GM20000 (cell line): Measurements from ENCODE around the gene GAPVD1.

Source experiments
- DNase-seq: peaks from one replicate; pipeline ENCODE4 v3.0.0; 2012; ENCODE audit warnings: low spot score
- TF ChIP-seq, protein P1 (sequence below): IDR thresholded peaks from 2 replicates; pipeline ENCODE4 v1.5.1; 2012; ENCODE audit warnings: mild to moderate bottlenecking, control low read depth; ENCODE audit errors: extremely low read depth, missing control alignments

The GAPVD1 gene

GRCh38 chr9:125355601-125356000, 94.0 kb downstream of the GAPVD1 start:
- TF ChIP-seq, protein P1, sequence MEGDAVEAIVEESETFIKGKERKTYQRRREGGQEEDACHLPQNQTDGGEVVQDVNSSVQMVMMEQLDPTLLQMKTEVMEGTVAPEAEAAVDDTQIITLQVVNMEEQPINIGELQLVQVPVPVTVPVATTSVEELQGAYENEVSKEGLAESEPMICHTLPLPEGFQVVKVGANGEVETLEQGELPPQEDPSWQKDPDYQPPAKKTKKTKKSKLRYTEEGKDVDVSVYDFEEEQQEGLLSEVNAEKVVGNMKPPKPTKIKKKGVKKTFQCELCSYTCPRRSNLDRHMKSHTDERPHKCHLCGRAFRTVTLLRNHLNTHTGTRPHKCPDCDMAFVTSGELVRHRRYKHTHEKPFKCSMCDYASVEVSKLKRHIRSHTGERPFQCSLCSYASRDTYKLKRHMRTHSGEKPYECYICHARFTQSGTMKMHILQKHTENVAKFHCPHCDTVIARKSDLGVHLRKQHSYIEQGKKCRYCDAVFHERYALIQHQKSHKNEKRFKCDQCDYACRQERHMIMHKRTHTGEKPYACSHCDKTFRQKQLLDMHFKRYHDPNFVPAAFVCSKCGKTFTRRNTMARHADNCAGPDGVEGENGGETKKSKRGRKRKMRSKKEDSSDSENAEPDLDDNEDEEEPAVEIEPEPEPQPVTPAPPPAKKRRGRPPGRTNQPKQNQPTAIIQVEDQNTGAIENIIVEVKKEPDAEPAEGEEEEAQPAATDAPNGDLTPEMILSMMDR: no peak
- no peak for DNase-seq

DNA sequence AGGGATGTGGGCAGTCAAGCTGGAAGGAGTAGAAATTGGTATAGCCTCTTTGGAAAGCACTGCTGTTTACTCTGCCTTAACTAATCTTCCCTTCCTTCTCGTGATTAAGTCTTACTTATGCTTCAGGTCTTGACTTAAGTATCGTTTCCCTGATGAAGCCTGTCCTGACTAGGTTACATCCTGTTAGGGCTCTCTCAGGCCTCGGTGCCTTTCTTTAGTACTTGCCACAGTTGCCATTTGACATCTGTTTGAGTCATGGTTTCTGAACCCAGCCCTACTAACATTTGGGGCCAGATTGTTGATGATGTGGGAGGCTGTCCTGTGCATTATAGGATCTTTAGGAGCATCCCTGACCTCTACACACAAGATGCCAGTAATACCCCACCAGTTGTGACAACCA, 94.4 kb downstream of the GAPVD1 start:
- no peak for DNase-seq
- TF ChIP-seq, protein P1: no peak

- DNase-seq: no peak
- TF ChIP-seq, protein P1: no peak
These were observed 97.4 kb downstream of the GAPVD1 start for GRCh38 chr9:125359011-125359410.

DNA sequence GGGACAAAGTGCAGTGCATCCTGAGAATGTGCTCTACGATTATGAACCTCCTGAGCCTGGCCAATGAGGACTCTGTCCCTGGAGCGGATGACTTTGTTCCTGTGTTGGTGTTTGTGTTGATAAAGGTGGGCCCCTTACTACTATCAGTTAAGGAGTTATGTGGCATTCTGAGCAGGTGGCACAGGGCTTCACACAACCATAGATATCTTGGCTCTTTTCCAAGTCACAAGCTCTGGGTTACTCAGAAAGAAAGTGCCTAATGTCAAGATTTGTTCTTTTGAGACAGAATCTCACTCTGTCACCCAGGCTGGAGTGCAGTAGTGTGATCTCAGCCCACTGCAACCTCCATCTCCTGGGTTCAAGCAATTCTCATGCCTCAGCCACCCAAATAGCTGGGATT, 99.0 kb downstream of the GAPVD1 start:
- TF ChIP-seq, protein P1: no peak

DNA sequence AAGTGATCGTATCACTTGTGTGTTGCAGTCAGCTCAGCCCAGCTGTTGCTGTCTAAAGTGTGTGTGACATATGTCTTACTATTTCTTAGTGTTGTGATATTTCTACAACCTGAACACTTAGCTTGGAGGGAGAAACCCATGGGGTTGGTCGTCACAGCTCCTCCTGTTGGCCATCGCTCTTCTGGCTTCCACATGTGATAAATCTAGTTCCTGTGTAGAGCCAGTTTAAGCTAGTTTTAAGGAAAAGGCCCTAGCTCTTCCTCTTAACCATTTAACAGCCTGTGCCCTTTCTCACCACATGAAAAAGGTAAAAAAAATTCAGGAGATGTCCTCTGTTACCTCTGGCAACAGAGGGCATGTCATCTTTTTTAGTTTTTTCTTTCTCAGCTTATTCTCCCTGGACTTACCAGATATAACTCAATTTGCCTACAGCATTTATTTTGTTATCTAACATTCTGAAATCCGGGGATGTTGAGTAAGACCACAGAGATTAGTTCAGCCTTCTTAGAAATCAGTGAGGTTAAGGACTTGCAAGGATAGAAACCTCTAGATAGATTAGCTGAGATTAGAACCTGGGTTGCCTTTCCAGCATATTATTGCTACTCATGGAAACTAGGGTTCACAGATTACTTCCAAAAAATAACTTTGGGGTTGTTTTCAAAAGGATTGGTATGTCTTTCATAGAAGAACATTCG, 100.4 kb downstream of the GAPVD1 start:
- TF ChIP-seq, protein P1: no peak
- no peak for DNase-seq

More for the DNA sequence above, 99.0 kb downstream of the GAPVD1 start:
- no peak for DNase-seq

GRCh38 chr9:125366676-125367075, 105.0 kb downstream of the GAPVD1 start:
- TF ChIP-seq, protein P1: no peak
- DNase-seq: no peak

DNA sequence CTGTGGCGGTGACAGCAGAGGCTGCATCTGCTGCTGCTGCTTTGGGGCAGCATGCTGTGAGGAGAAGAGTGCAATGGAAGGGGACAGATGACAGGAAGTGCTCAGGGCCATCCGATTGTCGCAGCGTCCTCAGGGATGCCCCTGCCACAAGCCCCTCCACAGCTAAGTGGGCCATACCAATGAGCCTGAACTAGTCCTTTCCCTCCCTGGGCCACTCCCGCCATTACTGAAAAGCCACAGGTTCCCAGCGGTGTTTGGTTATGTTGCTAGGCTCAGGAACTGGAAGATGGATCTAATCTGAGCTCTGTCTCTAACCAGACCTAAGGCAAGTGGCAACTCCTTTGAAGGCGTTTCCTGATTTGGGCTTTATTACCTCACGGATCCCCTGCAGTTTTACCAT, 109.2 kb downstream of the GAPVD1 start:
- no peak for DNase-seq
- TF ChIP-seq, protein P1: no peak
